Stimulated activated CD4-positive, alpha-beta T cell treated with anti-CD3 and anti-CD28 coated beads, Interleukin-12 subunit alpha, Interleukin-12 subunit beta, amount 100 ng/mL, for 48 hours (primary cell): ENCODE results near the gene SLC52A3.
A peak's percentile ranks its signal among the peaks of the same experiment; 100 is the strongest.

ENCODE experiments used
- DNase-seq, 3 donors: peaks; one replicate each; pipeline ENCODE4 v3.0.0-alpha.2; 2020; ENCODE audit warnings: low read depth in 2 of 3, low spot score in 1 of 3

Gene SLC52A3

DNA sequence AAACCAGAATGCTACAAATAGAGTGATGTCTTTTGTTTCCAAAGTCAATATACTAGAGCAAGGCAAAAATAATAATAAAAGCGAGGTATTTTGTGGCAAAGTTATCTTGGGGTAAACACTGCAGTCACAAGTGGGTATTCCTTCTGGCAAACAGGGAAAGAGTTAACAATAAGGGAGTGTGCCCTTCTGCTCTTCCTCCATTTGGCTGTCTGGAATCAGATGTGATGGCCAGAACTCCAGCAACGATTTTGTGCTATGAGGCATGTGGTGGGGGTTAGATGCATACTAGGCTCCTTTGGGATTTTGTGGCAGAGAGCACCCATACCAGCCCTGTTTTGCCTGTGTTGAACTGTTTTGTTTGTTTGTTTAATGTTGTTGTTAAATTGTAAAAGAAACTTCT is 2.4 kb upstream of the SLC52A3 start:
- DNase-seq: no peak

GRCh38 chr20:766906-767305 is 1.4 kb downstream of the SLC52A3 start:
- DNase-seq: no peak

- no peak for DNase-seq
Measured at GRCh38 chr20:764255-764654, 4.0 kb downstream of the SLC52A3 start.

DNA sequence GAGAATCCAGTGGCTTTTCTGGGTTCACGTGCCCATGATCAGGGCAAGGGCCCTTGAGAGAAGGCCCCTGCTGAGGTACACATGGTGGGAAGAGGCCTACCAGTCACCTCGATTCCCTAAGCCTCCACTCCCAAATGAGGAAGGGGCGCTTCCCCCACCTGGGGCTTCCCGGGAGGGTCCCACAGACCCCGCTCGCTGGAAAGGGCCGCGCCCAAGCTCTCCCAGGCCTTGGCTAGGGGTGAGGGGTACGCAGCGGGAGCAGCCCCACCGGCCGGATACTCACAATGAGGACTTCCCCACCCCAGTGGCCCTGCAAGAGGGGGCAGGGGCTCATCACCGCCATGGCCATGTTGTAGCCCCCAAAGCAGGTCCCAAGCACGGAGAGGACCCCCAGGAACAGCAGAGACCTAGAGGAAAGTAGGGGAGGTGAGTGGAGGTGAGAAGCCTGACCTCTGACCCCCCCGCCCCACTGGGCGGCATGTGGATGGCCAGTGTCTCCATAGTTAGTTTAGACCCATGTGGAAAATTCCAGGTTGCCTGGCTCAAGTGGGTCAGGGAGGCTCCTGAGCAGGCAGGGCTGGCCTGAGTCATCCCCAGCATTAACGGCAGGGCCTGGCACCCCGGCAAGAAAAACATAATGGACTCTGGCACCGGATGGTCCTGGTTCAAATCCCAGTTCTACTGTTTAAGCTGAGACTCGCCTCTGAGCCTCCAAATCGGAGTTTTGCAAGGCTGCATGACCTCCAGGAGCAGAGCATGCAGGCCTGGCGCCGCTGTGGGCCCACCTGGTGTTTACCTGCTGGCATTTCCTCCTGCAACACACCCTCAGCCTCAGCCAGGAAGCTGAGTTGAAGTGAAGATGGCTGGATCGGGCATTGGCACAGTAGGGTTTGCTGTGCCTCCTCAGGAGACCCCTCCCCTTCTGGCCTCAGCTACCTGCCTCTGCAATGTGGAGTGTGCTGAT is 6.6 kb downstream of the SLC52A3 start:
- no peak for DNase-seq

GRCh38 chr20:760751-761417 is 7.4 kb downstream of the SLC52A3 start:
- peak; percentile 8 to 32 (median 29) for DNase-seq

GRCh38 chr20:757506-757905 is 10.8 kb downstream of the SLC52A3 start:
- no peak for DNase-seq

- no peak for DNase-seq
Measured at GRCh38 chr20:755941-756340, 12.4 kb downstream of the SLC52A3 start.

- DNase-seq: no peak
Measured at GRCh38 chr20:754904-755303, 13.4 kb downstream of the SLC52A3 start.

GRCh38 chr20:753897-754635 is 14.2 kb downstream of the SLC52A3 start:
- DNase-seq: no peak

- no peak for DNase-seq
Measured at GRCh38 chr20:753136-753535, 15.2 kb downstream of the SLC52A3 start.

- no peak for DNase-seq
Measured at GRCh38 chr20:752291-752690, 16.0 kb downstream of the SLC52A3 start.

DNA sequence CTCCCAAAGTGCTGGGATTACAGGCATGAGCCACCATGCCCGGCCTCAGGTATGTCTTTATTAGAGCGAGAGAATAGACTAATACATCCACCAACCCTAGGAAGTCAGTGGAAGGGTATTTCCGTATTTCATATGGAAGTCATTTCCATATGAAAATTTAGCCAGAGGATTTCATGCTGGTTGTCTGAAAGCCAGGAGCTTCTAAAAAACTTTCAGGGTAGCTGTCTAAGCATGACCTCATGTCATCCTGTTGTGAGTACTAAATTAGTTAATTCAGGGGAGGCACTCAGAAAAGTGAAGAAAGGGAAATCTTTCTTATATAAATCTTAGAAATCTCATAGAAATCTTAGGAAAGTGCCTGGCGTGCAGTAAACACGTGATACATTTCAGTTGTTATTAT is 16.5 kb downstream of the SLC52A3 start:
- DNase-seq: no peak

DNA sequence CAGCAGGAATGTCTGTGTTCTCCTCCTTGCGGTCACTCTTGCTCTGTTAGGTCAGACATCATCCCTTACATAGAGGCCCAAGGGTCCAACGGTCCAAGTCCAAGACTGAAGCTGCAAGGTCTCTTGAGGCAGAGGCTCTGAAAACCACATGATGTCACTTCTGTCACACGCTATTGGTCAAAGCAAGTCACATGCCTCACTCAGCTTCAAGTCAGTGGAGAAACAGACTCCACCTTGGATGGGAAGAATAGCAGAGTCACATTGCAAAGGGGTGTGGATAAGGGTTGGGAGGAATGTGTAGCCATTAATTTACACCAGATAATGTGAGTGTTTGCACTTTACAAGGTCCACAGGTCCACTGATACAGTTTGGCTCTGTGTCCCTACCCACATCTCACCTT is 17.5 kb downstream of the SLC52A3 start:
- no peak for DNase-seq

DNA sequence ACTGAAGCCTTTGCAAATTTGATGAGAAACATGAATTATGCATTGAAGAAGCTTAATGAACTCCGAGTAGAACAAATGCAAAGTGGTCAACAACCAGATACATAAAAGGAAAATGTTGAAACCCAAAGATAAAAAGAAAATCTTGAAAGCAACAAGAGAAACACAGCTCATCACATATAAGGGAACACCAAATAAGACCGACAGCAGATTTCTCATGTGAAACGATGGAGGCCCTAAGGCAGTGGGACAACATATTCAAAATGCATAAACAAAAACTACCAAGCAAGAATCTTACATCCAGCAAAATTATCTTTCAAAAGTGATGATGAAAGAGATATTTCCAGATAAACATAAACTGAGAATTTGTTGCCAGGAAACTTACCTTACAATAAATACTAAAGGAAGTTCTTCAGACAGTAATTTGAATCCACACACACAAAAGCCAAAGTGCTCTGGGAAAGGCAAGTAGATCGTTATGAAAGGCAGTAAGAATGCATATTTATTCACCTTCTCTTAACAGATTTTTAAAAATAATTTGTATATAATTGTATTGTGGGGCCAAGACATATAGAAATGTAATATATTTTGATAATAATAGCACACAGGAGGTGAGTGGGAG is 22.5 kb downstream of the SLC52A3 start:
- no peak for DNase-seq

GRCh38 chr20:742156-742555 is 26.1 kb downstream of the SLC52A3 start:
- DNase-seq: no peak

DNA sequence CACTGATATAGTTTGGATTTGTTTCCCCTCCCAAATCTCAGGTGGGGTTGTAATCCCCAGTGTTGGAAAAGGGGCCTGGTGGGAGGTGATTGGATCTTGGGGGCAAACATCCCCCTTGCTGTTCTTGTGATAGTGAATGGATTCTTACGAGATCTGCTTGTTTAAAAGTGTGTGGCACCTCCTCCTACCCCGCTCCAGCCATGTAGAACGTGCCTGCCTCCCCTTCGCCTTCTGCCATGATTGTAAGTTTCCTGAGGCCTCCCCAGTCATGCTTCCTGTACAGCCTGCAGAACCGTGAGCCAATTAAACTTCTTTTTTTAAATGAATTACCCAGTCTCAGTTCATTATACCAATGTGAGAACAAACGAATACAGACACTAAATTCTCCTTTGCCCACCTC is 26.7 kb downstream of the SLC52A3 start:
- DNase-seq: no peak

- no peak for DNase-seq
Measured at GRCh38 chr20:740162-740561, 28.1 kb downstream of the SLC52A3 start.

DNA sequence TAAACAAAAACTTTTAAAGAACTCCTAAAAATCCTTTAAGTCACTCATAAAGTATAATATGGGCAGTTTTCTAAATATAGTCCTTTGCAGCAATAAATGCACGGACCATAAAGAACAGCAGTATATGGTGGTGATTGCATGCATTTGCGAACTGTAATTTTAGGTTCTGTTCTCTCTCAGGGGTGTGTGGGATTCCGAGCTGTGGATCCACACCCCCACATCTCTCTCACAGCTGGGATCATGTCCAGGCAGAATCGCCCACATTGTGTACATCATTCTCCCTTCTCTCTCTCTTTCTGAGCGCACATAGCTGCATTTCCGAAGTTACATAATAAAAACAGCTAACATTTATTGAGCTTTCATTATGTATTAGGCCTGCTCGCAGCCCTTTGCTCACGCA is 28.6 kb downstream of the SLC52A3 start:
- DNase-seq: no peak

DNA sequence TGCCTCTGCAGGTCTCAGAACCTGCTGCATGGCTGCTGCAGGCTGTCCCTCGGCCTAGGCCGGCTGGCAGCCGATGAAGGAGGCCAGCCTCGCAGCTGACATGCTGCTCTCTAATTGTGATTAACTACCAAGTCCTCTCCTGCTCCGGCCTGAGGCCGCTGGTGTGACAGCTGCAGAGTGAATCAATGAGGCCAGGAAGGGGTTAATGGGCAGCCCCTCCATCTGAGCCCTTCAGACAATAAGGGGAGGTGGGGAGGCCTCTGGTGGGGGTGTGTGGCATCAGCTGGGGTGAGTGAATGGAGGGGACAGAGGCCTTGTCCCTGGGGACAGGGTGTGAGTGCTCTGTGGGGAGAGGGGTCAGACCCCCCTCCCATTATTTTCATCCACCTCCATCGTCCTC is 34.4 kb downstream of the SLC52A3 start:
- DNase-seq: no peak

DNA sequence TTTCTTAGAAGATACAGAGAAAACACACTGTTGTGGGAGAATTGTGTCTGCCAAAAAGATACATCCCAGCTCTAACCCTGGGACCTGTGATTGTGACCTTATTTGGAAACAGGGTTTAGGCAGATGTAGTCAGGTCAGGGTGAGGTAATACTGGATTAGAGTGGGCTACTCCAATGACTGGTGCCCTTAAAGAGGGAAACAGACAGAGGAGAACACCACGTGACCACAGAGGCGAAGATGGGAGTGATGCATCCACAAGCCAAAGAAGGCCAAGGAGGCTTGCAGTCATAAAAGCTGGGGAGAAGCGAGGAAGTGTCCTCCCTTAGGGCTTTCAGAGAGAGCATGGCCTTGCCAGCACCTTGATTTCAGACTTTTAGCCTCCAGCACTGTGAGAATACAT is 35.6 kb downstream of the SLC52A3 start:
- DNase-seq: no peak

DNA sequence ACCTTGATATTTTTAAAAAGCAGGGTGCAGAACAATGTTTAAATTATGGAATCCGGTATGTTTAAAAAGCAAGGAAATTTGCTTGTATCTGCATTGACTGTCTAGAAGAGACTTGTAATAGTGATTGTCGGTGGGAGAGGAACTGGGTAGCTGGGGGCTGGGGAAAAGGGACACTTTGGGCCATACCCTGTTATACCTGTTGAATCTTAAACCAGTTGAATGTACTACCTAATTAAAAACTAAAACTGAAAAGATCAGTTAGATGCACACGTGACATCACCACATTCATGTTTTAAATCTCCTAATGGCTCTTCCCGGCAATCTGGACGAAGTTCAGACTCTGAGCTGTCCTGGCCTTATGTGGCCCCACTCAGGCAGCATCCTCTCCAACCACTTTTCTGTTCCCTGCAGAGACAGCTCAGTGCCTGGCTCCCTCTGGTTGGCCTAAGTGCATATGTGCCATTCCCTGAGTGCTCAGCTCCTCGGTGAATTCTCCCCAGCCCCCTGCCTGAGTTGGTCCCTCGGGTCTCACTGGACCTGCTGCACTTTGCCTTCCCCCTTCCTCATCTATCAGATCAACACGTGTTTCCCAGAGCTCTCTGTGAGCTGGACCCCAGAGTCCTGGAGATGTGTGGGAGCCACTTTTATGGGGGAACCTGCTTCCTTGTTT is 36.3 kb downstream of the SLC52A3 start:
- no peak for DNase-seq
